ENCODE measurements around the gene NOL9.

Gene NOL9

DNA sequence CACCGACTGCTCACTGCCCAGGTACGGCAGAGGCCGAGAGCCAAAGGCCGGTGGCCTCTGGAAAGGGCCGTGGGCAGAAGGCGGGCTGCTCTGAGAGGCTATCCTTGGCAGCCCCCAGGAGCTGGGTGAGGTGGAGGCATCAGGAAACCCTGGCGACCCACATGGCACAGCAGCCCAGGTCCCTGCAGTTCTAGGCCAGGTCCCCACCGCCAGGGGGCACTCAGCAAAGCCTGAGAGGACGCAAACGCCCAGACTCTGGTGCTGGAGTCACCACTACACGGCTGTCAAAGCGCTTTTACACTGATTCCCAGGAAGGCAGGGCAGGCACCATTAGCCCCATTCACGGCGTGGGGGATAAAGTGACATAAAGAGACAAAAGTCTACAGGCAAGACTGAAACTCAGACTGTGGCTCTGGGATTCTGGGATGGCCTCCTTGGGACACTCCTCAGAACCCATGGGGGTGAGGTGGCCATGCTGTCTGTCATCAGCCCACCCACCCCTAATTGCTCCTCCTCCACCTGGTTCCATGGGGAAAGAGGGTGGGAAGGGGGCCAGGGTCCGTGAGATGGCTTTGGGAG, 67.8 kb downstream of the NOL9 start:
- DNase-seq: peak; percentile 72

DNA sequence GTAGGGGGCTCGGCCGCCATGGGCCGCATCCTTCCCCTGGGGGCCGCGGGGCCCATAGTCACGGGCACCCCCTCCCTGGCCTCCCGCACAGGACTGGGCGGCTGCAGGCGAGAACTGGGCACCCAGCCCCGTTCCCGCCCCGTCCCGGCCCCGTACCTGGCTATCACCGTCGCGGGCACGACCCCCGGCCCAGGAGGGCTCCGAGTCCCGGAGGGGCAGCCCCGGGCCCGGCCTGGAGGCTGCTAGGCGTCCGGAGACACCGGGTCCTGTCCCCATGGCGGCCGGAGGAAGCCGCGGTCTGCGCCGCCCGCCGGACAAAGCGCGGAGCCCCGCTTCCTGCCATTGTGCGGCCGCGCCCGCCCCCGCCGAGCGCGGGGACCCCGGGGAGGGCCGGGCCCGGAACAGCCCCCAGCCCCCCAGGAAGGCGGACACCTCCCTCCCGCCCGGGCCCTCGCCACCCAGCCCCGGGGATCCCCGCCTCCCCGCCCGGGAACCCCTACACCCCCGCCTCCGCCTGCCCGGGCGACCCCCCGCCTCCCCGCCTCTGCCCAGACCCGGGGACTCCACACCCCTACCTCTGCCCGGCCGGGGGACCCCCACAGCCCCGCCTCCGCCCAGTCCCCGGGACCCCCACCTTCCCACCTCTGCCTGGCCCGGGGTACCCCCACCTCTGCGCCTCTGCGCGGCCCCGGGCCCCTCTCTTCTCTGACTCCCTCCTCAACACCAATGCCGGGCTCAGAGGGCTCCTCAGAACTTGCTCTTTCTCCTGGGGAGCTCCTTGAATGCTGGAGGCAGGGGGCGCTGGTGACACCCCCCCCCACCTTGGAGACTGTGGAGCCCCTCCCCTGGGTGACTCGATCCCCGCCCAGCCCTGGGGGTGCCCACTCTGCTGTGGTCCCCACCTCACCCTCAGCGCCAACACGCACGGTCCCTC, 68.9 kb downstream of the NOL9 start:
- DNase-seq: no peak

DNA sequence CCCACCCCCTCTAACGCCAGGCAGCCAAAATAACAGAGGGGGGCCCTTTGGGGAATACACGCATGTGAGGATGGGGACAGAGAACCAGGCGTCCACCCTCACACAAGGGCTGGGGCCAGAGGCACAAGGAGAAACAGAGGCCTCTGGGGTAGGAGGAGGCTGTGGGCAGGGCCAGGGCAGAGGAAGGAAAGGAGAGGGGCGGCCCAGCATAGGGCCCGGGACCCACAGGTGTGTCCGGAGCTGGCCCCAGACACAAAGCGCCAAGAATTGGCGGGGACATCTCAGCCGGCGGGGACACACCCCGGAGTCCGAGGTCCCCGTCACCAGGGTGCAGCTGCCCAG, 69.5 kb downstream of the NOL9 start:
- DNase-seq: no peak

DNA sequence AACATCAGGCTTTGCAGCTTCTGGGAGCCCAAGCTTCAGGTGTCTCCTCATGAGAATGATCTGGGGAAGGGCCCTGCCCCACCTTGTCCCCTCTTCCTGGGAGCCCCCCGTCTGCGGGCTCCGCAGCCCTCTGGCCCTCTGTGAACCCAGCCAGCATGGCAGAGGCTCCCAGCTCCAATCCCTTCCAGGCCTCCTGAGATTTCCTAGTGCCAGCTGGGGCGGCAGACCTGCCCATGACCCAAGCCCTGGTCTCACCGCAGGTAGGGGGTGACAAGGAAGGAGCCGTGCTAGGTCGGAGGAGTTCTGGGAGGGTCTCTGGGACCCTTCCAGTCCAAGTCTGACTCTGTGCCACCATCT, 70.6 kb downstream of the NOL9 start:
- no peak for DNase-seq

DNA sequence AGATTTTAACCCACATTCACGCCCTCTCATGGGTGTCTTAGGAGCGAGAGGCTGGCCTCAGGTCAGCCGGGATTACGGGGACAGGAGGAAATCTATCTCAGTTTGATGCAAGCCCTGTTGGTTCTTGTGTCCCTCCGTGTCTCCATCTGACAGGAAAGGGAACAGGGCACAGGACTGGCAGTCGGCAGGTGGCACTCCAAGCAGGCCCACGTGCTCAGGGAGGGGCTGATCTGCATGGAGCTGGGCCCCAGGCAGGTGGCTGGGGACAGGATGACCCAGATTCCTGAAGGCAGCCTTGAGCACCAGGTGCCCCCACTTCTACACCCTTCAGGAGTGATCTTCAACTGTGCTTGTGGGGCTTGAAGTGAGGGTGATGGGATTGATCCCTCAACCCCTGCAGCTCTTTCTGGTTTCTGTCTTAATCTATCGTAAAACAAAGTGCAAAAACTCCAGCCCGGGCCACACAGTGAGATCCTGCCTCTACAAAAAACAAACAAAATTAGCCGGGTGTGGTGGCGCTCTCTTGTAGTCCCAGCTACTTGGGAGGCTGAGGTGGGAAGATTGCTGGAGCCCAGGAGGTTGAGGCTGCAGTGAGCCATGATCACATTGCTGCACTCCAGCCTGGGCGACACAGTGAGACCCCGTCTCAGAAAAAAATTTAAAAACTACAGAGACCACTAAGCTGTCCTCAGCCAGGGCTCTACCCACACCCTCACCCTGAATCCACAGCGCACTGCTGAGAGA, 71.1 kb downstream of the NOL9 start:
- no peak for DNase-seq

DNA sequence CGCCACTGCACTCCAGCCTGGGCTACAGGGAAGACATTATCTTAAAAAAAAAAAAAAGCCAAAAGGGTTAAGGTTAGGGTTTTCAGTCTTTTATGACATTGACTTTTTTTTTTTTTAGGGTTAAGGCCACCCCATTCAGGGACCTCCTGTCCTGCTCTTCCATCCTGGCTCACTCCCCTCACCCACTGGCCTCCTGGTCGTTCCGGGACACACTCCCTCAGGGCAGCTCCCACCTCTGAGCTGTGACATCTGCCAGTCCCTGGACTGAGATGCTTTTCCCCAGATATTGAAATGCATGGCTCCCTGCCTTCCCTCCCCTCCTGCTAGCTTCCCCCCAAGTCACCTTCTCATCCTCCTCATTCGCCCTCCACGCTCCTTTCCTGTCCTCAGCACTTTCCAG, 72.5 kb downstream of the NOL9 start:
- DNase-seq: no peak

DNA sequence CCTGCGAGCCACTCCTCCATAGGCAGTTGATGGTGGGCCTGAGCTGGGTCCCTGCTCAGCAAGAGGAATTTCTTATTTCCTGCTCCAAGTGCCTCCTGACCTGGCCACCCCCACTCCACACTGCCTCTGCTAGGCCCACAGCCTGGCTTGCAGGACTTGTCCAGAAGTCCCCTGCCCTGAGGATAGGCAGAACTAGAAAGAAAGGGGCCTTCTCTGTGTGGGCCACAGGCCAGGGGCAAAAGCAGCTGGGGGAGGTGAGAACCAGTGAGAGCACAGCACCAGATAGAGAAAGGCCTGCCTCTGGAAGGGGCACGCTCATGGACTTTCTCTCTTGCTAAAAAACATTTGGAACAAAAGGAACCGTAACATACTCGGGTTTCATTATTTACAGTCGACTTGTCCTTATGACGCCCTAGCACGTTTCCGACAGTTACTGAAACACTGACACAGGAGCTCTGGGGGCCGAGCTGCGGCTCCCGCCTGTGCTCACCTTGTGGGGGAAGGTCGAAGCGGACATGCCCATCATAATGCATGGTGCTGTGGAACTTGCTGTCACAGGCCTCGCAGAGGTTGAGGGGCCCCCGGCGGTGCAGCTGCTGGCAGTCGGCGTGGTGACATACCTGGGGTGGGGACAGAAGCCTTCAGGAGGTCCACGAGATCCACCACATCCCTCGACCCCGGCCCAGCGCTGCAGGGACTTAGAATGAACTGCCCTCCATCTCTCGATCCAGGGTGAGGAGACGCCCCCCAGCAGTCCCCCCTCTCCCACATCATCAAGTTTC, 77.1 kb downstream of the NOL9 start:
- DNase-seq: no peak

DNA sequence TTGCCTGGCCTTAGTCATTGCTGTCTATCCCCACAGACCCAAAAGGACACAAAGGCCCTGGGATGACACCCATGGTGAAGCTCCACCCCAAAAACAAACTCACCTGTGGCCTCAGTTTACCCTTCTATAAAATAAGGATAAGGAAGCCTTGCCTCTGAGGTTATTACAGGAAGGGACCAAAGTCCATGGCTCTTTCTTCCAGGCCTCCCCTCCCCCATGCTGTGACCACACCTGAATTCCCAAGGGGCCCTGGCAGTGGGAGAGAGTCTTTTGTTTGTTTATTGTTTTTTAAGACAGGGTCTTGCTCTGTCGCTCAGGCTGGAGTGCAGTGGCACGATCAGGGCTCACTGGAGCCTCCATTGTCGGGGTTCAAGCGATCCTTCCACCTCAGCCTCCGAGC, 77.8 kb downstream of the NOL9 start:
- DNase-seq: no peak

DNA sequence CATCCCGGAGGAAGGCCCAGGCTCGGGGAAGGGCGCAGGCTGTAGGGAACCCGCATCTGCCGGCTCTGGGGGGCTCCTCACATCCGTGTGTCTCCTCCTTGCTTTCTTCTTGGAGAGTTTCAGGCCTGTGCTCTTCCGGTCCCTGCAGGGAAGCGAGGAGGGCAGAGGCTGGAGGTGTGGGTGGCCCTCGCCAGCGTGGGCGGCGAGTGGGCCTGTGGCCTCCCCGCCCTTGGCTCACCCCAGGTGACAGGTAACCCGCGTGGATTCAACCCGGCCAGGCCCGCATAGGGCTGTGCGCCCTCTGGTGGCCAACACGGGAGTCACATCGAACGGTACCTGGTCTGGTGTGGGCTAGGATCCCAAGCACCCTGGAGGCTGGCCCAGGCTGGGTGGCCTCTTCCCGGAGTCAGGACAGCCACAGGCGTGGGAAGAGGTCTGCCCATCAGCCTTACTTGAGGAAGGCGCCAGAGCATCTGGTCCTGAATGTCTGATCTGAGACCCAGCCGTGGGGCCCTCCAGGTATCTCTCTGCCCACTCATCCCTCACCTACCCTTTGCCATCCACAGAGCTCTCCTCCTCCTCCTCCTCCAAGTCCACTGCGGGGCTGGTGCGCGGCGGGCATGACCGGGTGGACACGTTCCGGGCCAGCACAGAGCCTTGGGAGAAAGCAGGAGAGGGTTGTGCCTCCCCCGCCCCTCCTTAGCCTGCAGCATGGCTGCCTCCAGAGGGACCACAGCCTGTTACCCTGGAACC, 78.8 kb downstream of the NOL9 start:
- DNase-seq: peak; percentile 76

DNA sequence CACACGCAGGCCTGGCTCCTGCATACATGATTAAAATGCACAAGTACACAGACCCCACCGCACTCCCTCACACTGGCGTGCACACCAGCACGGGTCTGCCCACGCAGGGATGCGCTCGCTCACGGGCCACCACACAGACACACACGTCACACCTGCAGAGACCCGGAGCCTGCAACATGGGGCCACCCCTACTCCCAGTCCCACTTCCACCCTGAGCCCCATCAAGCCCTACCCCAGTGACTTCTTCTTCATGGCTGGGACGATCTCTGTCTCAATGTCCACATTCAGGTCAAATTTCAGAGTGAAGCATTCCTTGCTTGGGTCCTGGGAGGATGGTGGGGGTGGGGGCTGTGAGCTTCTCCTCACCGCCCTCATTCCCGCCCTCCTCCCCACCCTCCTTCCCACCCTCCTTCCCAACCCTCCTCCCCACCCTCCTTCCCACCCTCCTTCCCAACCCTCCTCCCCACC, 79.5 kb downstream of the NOL9 start:
- DNase-seq: no peak

DNA sequence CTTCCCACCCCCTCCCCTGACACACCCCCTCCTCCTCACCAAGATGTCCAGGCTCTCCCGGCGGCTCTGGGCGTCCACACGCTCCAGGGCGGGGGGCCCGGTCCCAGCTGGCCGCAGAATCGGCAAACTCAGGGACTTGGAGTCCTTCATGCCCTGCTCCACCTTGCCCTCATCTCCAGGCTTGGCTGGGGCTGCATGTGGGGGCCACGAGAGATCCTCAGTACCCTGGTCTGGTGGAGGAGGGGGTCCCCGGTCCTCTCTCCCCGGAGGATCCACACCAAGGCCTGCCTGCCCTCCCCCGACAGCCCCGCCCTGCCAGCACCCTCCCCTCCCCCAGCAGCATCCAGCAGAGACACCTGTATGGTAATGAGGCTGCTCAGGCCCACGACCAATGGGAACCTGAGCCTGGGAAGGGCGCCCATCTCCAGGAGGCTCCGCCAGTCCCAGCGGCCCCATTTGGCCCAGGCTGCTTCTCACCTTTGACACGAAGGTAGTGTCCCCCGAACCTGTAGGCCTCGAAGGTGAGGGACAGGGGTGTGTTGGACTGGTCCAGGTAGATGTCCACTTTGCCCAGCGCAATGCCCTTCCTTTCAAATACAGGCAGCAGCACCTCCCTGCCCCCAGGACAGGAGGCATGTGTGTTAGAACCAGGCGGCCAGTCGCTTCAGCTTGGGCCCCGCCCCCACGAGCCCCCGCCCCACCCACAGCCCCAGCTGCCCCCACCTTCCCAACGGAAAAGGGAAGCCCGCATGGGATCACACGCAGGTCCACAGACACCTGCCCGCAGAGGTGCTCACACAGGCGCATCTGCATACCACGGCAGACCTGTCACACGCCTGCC, 80.1 kb downstream of the NOL9 start:
- no peak for DNase-seq

DNA sequence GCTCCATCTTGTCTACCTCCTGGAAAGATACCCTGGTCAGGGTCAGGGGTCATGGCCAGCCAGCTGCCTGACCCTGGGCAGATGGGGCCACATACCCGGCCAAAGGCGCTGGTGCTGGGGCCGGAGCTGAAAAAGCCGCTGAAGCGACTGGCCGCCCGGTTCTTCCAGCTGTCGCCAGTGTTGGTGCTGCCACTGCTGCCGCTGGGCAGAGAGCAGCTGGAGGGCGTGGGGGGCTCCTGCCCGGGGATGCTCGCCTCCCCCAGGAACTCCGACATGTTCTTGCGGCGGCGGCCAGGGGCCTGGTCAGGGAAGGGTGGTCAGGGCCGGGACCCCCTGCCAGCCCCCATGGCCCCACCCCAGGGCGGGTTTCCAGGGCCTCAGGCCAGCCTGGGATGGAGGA, 81.2 kb downstream of the NOL9 start:
- DNase-seq: no peak

DNA sequence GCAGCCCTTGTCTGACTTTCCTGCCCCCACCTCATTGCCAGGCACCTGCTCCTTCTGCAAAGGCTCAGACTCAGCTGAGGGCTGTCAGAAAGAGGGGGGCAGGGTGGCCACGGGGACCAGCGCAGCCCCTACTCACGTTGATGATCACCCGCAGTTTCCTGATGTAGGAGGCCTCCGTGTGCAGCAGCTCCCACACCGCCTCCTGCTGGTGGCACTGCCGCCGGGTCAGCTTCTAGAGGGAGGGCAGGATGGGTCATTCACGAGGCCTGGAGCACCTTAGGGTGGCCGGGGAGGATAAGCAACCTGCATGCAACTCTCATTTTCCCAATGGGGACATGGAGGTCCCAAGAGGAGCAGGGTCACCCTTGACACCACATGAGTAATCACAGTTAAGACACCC, 81.9 kb downstream of the NOL9 start:
- DNase-seq: no peak

DNA sequence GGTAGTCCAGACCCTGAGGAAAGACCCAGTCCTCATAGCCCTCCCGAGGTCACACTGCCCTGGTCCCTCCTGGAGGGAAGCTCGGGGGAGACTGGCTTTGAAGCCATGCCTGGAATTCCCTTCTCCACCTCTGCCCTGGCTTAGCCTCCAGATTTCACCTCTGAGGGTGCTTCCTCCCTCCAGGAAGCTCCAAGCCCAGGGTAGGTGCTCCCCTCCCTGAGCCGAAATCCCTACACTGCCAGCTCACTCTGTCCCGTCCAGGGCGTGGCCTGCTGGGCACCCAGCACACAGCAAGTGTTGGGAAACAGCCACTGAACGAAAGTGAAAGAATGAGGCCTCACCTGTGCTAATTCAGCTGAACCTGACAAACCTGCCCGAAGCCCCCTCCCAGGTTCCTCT, 82.3 kb downstream of the NOL9 start:
- DNase-seq: no peak

All from effector CD8-positive, alpha-beta T cell (primary cell).